Liver (tissue), 9 donors: ENCODE data around the gene SIPA1L2. TPM values are rescaled to one million over a fixed set of nuclear protein-coding genes. Genes with fewer than 3 reads are reported as not detected.

Experiments
- DNase-seq: peaks from one replicate; pipeline ENCODE4 v3.0.0-alpha.2; 2017; ENCODE audit warnings: low spot score
- H3K27ac ChIP-seq, 2 donors: one replicate each; pipeline ENCODE4 v1.7.0; 2013; ENCODE audit warnings: inconsistent platforms in 2 of 2, low read length in 2 of 2, control low read depth in 1 of 2, low read depth in 1 of 2, mild to moderate bottlenecking in 1 of 2
- H3K27me3 ChIP-seq, 4 donors: one replicate each; pipeline versions ENCODE4 v1.6.1 to v1.7.0; 2013; ENCODE audit warnings: low read length in 3 of 4, inconsistent platforms in 1 of 4, mild to moderate bottlenecking in 1 of 4, moderate library complexity in 1 of 4; ENCODE audit not compliant: control insufficient read depth in 4 of 4, insufficient read depth in 4 of 4
- H3K36me3 ChIP-seq, 4 donors: one replicate each; pipeline versions ENCODE4 v1.6.1 to v1.7.0; 2013; ENCODE audit warnings: low read length in 3 of 4, mild to moderate bottlenecking in 3 of 4, low read depth in 1 of 4, moderate library complexity in 1 of 4; ENCODE audit not compliant: control insufficient read depth in 4 of 4, insufficient read depth in 3 of 4
- H3K4me1 ChIP-seq, 4 donors: one replicate each; pipeline versions ENCODE4 v1.6.1 to v1.7.0; 2013; ENCODE audit warnings: low read length in 3 of 4, mild to moderate bottlenecking in 3 of 4, moderate library complexity in 1 of 4; ENCODE audit not compliant: control insufficient read depth in 4 of 4, insufficient read depth in 4 of 4
- H3K4me3 ChIP-seq, 3 donors: one replicate each; pipeline versions ENCODE4 v1.6.1 to v1.7.0; 2013; ENCODE audit warnings: low read length in 3 of 3, control low read depth in 1 of 3, low read depth in 1 of 3, mild to moderate bottlenecking in 1 of 3
- H3K9ac ChIP-seq, 2 donors: one replicate each; pipeline ENCODE4 v1.7.0; 2013; ENCODE audit warnings: low read length in 2 of 2, mild to moderate bottlenecking in 2 of 2, moderate library complexity in 2 of 2, control low read depth in 1 of 2, low read depth in 1 of 2
- H3K9me3 ChIP-seq, 4 donors: one replicate each; pipeline versions ENCODE4 v1.6.1 to v1.7.0; 2013; ENCODE audit warnings: low read length in 3 of 4; ENCODE audit not compliant: control insufficient read depth in 4 of 4
- EGR1 ChIP-seq, 2 donors: IDR thresholded peaks; 2 replicates each; pipeline ENCODE4 v1.6.1; 2016 to 2018; ENCODE audit warnings: antibody characterized with exemption in 2 of 2, low read depth in 2 of 2
- FOXA1 ChIP-seq: IDR thresholded peaks from 2 replicates; pipeline ENCODE4 v1.6.1; 2016; ENCODE audit warnings: antibody characterized with exemption
- FOXA2 ChIP-seq: IDR thresholded peaks from 2 replicates; pipeline ENCODE4 v1.6.1; 2016; ENCODE audit warnings: antibody characterized with exemption
- GABPA ChIP-seq, 2 donors: IDR thresholded peaks in 1 of 2; conservative IDR thresholded peaks in 1 of 2; 2 replicates each; pipeline ENCODE4 v1.6.1; 2016; ENCODE audit warnings: antibody characterized with exemption in 2 of 2, mild to moderate bottlenecking in 1 of 2, moderate library complexity in 1 of 2
- HNF4A ChIP-seq, 2 donors: conservative IDR thresholded peaks; 2 replicates each; pipeline ENCODE4 v1.6.1; 2016; ENCODE audit warnings: antibody characterized with exemption in 2 of 2, mild to moderate bottlenecking in 2 of 2
- HNF4G ChIP-seq: IDR thresholded peaks from 2 replicates; pipeline ENCODE4 v1.6.1; 2016; ENCODE audit warnings: antibody characterized with exemption
- JUND ChIP-seq, 2 donors: IDR thresholded peaks; 2 replicates each; pipeline ENCODE4 v1.6.1; 2016; ENCODE audit warnings: antibody characterized with exemption in 2 of 2
- RAD21 ChIP-seq, 2 donors: IDR thresholded peaks; 2 replicates each; pipeline ENCODE4 v1.6.1; 2016; ENCODE audit warnings: antibody characterized with exemption in 2 of 2, mild to moderate bottlenecking in 2 of 2
- RXRA ChIP-seq, 2 donors: IDR thresholded peaks; 2 replicates each; pipeline ENCODE4 v1.6.1; 2017 to 2018; ENCODE audit warnings: antibody characterized with exemption in 2 of 2, mild to moderate bottlenecking in 1 of 2
- SP1 ChIP-seq: IDR thresholded peaks from 2 replicates; pipeline ENCODE4 v1.6.1; 2018; ENCODE audit warnings: antibody characterized with exemption, mild to moderate bottlenecking
- TAF1 ChIP-seq: conservative IDR thresholded peaks from 2 replicates; pipeline ENCODE4 v1.6.1; 2016; ENCODE audit warnings: antibody characterized with exemption, mild to moderate bottlenecking
- YY1 ChIP-seq: IDR thresholded peaks from 2 replicates; pipeline ENCODE4 v1.6.1; 2016; ENCODE audit warnings: antibody characterized with exemption, mild to moderate bottlenecking
- WGBS: extraction: QIAGEN DNeasy Blood & Tissue Kit; methylation state at CpG from one replicate; pipeline ENCODE4 v1.1.7; 2013; 5-methylcytosine and 5-hydroxymethylcytosine counted together
- polyA plus RNA-seq, 2 donors: library from polyadenylated mRNA; stranded (reverse) in 1 of 2; unstranded in 1 of 2; fragments of 200-250 nt in 1 of 2; fragments of >200 nt in 1 of 2; fragmentation: Nextera tagmentation in 1 of 2; extraction: Ambion mirVana in 1 of 2; gene quantifications; one replicate each; pipeline versions ENCODE4 v1.2.1 to v1.2.3, GENCODE V29; 2013 to 2015
- total RNA-seq, 2 donors: library from RNA; depleted of rRNA; stranded (reverse); fragments of >200 nt; gene quantifications; one replicate each; pipeline ENCODE4 v1.2.3, GENCODE V29; 2014
- TF ChIP-seq, protein P1 (sequence below): fragments of 150-350 bp; IDR thresholded peaks from 2 replicates; pipeline ENCODE4 v1.5.1; 2017; ENCODE audit warnings: improper control_type of control experiment, low read depth, low read length; ENCODE audit not compliant: missing input control
- TF ChIP-seq, protein P2 (sequence below): IDR thresholded peaks from 2 replicates; pipeline ENCODE4 v1.6.1; 2016; ENCODE audit warnings: antibody characterized with exemption
- TF ChIP-seq, protein P3 (sequence below): IDR thresholded peaks from 2 replicates; pipeline ENCODE4 v1.6.1; 2016; ENCODE audit warnings: antibody characterized with exemption
- TF ChIP-seq, protein P4 (sequence below): IDR thresholded peaks from 2 replicates; pipeline ENCODE4 v1.6.1; 2016; ENCODE audit warnings: antibody characterized with exemption
- donor health status: healthy.
- donor health status: healthy.
- donor health status: healthy.
- donor health status: healthy.
- donor health status: healthy.

SIPA1L2 gene
- total and polyA plus RNA-seq, 4 donors: 1.9 to 18.5 (median 4.0) TPM

DNA sequence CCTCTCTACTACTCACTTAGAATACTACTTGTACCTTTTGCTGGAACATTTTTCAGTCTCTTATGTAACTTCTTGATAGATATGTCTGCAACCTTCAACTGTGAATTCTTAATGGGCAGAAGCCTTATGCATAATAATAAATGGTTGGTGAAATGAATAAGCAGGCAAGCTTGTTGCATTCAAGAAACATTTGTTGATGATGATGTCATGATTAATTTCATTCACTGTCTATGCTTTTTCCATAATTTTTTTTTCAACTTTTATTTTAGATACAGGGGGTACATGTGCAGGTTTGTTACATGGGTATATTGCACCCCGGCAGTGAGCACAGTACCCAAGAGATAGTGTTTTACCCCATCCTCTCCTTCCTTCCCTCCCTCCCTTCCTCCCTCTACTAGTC lies 48.0 kb downstream of the SIPA1L2 start:
- no peaks in the 10 kb centered on the region for H3K27me3 ChIP-seq
- H3K9me3 ChIP-seq: no peaks in the 10 kb centered on the region
- DNase-seq: no peak
- no peak overlapping the region for H3K27ac ChIP-seq
- H3K4me3 ChIP-seq: no peak overlapping the region
- TF ChIP-seq FOXA2 (no peak), RXRA (IDR thresholded peaks at IDR 0.05) (no peak), HNF4G (no peak), SP1 (no peak), RAD21 (IDR thresholded peaks at IDR 0.05) (no peak), HNF4A (conservative IDR thresholded peaks at IDR 0.05) (no peak), JUND (IDR thresholded peaks at IDR 0.05) (no peak), TAF1 (no peak), EGR1 (IDR thresholded peaks at IDR 0.05; ENCODE audit: low read depth in 2 of 2) (no peak), FOXA1 (no peak), GABPA (IDR thresholded peaks at IDR 0.05 in 1 of 2, conservative IDR thresholded peaks at IDR 0.05 in 1 of 2) (no peak), YY1 (no peak)
- TF ChIP-seq, protein P1, sequence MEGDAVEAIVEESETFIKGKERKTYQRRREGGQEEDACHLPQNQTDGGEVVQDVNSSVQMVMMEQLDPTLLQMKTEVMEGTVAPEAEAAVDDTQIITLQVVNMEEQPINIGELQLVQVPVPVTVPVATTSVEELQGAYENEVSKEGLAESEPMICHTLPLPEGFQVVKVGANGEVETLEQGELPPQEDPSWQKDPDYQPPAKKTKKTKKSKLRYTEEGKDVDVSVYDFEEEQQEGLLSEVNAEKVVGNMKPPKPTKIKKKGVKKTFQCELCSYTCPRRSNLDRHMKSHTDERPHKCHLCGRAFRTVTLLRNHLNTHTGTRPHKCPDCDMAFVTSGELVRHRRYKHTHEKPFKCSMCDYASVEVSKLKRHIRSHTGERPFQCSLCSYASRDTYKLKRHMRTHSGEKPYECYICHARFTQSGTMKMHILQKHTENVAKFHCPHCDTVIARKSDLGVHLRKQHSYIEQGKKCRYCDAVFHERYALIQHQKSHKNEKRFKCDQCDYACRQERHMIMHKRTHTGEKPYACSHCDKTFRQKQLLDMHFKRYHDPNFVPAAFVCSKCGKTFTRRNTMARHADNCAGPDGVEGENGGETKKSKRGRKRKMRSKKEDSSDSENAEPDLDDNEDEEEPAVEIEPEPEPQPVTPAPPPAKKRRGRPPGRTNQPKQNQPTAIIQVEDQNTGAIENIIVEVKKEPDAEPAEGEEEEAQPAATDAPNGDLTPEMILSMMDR: no peak
- TF ChIP-seq, protein P2, sequence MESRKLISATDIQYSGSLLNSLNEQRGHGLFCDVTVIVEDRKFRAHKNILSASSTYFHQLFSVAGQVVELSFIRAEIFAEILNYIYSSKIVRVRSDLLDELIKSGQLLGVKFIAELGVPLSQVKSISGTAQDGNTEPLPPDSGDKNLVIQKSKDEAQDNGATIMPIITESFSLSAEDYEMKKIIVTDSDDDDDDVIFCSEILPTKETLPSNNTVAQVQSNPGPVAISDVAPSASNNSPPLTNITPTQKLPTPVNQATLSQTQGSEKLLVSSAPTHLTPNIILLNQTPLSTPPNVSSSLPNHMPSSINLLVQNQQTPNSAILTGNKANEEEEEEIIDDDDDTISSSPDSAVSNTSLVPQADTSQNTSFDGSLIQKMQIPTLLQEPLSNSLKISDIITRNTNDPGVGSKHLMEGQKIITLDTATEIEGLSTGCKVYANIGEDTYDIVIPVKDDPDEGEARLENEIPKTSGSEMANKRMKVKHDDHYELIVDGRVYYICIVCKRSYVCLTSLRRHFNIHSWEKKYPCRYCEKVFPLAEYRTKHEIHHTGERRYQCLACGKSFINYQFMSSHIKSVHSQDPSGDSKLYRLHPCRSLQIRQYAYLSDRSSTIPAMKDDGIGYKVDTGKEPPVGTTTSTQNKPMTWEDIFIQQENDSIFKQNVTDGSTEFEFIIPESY: no peak
- TF ChIP-seq, protein P3, sequence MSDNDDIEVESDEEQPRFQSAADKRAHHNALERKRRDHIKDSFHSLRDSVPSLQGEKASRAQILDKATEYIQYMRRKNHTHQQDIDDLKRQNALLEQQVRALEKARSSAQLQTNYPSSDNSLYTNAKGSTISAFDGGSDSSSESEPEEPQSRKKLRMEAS: no peak
- TF ChIP-seq, protein P4, sequence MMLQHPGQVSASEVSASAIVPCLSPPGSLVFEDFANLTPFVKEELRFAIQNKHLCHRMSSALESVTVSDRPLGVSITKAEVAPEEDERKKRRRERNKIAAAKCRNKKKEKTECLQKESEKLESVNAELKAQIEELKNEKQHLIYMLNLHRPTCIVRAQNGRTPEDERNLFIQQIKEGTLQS: no peak
- no peaks in the 10 kb centered on the region for H3K36me3 ChIP-seq
- H3K4me1 ChIP-seq: no peaks in the 10 kb centered on the region
- 96% methylated on average over 1 of the region's 1 CpG for WGBS
- no peak overlapping the region for H3K9ac ChIP-seq

Other genes with a start within 250 kb of the SIPA1L2 start
- gene MAP10, start 175.3 kb upstream of the SIPA1L2 start, total RNA-seq: 1 to 10 TPM; 1.3 to 2.7 TPM
- gene MAP10, start 175.3 kb upstream of the SIPA1L2 start, polyA plus RNA-seq: 1 to 10 TPM in 1 of 2 donors, under 1 TPM in 1; 0.96 to 2.3 TPM